Measurements from ENCODE around the gene GPR161.

DNA sequence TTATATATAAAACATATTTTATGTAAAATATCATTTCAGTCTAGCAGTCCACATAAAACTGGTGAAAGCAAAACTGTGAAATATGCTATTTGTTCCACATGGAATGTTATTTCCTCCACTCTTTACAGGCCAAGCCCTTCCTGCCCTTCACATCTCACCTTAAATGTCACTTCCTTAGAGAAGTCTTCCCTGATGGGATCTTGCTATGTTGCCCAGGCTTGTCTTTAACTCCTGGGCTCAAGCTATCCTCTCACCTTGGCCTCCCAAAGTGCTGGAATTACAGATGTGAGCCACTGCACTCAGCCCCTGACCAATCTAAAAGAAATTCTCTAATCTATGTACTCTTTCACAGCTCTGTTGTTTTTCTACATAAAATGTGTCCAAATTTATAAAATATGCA lies 2.3 kb upstream of the GPR161 start:
- TF ChIP-seq, protein P1, sequence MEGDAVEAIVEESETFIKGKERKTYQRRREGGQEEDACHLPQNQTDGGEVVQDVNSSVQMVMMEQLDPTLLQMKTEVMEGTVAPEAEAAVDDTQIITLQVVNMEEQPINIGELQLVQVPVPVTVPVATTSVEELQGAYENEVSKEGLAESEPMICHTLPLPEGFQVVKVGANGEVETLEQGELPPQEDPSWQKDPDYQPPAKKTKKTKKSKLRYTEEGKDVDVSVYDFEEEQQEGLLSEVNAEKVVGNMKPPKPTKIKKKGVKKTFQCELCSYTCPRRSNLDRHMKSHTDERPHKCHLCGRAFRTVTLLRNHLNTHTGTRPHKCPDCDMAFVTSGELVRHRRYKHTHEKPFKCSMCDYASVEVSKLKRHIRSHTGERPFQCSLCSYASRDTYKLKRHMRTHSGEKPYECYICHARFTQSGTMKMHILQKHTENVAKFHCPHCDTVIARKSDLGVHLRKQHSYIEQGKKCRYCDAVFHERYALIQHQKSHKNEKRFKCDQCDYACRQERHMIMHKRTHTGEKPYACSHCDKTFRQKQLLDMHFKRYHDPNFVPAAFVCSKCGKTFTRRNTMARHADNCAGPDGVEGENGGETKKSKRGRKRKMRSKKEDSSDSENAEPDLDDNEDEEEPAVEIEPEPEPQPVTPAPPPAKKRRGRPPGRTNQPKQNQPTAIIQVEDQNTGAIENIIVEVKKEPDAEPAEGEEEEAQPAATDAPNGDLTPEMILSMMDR (IDR thresholded peaks at IDR 0.05) = no peak
- no peak for TF ChIP-seq EP300 (IDR thresholded peaks at IDR 0.05)
- no peak for TF ChIP-seq POLR2AphosphoS5 (IDR thresholded peaks at IDR 0.05)

Measured in esophagus muscularis mucosa (tissue), 4 donors.